Pancreas (tissue), 10 donors: Measurements from ENCODE around the gene TTC39C. TPM values are rescaled to one million over a fixed set of nuclear protein-coding genes. Genes with fewer than 3 reads are reported as not detected.

Experiments used
- ATAC-seq, 4 donors: fragments of 200-7000 bp; cut with Tn5 transposase; one replicate each; pipeline versions ENCODE4 v1.8.0 to v1.9.1; 2020; ENCODE audit warnings: mild to moderate bottlenecking in 4 of 4, moderate library complexity in 4 of 4
- DNase-seq, 6 donors: peaks; one replicate each; pipeline ENCODE4 v3.0.0-alpha.2; 2020
- FAIRE-seq: peaks from 2 replicates; lab custom pipeline; 2012; peaks lifted over from hg19 to GRCh38; lab: Jason Lieb, UNC
- H3K27ac ChIP-seq, 4 donors: fragments of 200-600 bp; sonication (generic); 1 replicate in 3 of 4; 2 replicates in 1 of 4; pipeline versions ENCODE4 v1.5.0 to v1.8.0; 2020
- H3K27me3 ChIP-seq, 4 donors: fragments of 200-600 bp; one replicate each; pipeline ENCODE4 v1.8.0; 2021
- H3K36me3 ChIP-seq, 3 donors: fragments of 200-600 bp; sonication (generic) in 1 of 3; one replicate each; pipeline versions ENCODE4 v1.5.0 to v1.8.0; 2020 to 2021
- H3K4me1 ChIP-seq, 3 donors: fragments of 200-600 bp; one replicate each; pipeline ENCODE4 v1.8.0; 2021
- H3K4me3 ChIP-seq, 4 donors: fragments of 200-600 bp; sonication (generic) in 2 of 4; one replicate each; pipeline versions ENCODE4 v1.5.0 to v1.8.0; 2020 to 2021
- H3K9me3 ChIP-seq, 4 donors: fragments of 200-600 bp; one replicate each; pipeline ENCODE4 v1.8.0; 2021
- CTCF ChIP-seq, 4 donors: fragments of 200-600 bp; sonication (generic) in 3 of 4; IDR thresholded peaks; one replicate each; pipeline versions ENCODE4 v1.5.0 to v1.8.0; 2021; ENCODE audit warnings: antibody characterized with exemption in 4 of 4
- WGBS, 2 donors: extraction: QIAGEN DNeasy Blood & Tissue Kit; methylation state at CpG; one replicate each; pipeline ENCODE4 v1.1.7; 2013; 5-methylcytosine and 5-hydroxymethylcytosine counted together
- intact Hi-C, 3 donors: fragments of 100-400 bp; cut with DNase I; formaldehyde crosslinking; loops; one replicate each; pipeline versions ENCODE4 v1.11.1 to v1.14.2; 2022
- polyA plus RNA-seq, 2 donors: library from polyadenylated mRNA; stranded (reverse); fragments of 200-250 nt; gene quantifications; one replicate each; pipeline ENCODE4 v1.2.3, GENCODE V29; 2013
- total RNA-seq, 6 donors: library from RNA; stranded (reverse); fragmentation: NEBNext Ultra II Directional in 4 of 6; extraction: Animal tissue kit (Norgen Biotek cat#: 25700) in 4 of 6; gene quantifications; one replicate each; pipeline versions ENCODE4 v1.2.1 to v1.2.4, GENCODE V29; 2021 to 2023
- donor health status: healthy with polysubstance abuse.
- donor health status: DM: no; HTN: no; CAD: no; lungs with moderate emphysema.
- donor health status: DM: no; HTN: no; CAD: no.
- donor health status: control.
- donor health status: control.
- donor health status: Bipolar disorder and iron deficiency.
- donor health status: DM: yes; HTN: yes; CAD: no.
- donor health status: DM: no; HTN: no; CAD: no.
- donor health status: DM: no; HTN: no; CAD: no.
- donor health status: DM: yes; HTN: yes; CAD: no.

The TTC39C gene
- total and polyA plus RNA-seq, 8 donors = 10.1 to 27.1 (median 14.2) TPM

- Histone ChIP-seq H3K27me3 (no peaks in the 10 kb centered on the region), H3K4me1 (no peaks in the 10 kb centered on the region), H3K9me3 (no peaks in the 10 kb centered on the region), H3K27ac (no peak overlapping the region), H3K4me3 (no peak overlapping the region), H3K36me3 (no peaks in the 10 kb centered on the region)
- FAIRE-seq (no peak), ATAC-seq (no peak), DNase-seq (no peak)
- WGBS, 2 donors = 72 to 78% methylated on average over 3 of the region's 3 CpGs
- no peak for TF ChIP-seq CTCF (IDR thresholded peaks at IDR 0.05)
- intact Hi-C loops = no loop called here
These were observed 31.4 kb upstream of the TTC39C start for GRCh38 chr18:23983112-23983511.

- no peaks in the 10 kb centered on the region for H3K36me3 ChIP-seq
- no peak overlapping the region for H3K27ac ChIP-seq
- H3K9me3 ChIP-seq = no peaks in the 10 kb centered on the region
- no peaks in the 10 kb centered on the region for H3K4me1 ChIP-seq
- intact Hi-C loops = no loop called here
- no peak for TF ChIP-seq CTCF (IDR thresholded peaks at IDR 0.05)
- ATAC-seq = no peak
- H3K4me3 ChIP-seq = no peak overlapping the region
- no peak for DNase-seq
- H3K27me3 ChIP-seq = no peaks in the 10 kb centered on the region
- FAIRE-seq = no peak
These were observed 27.8 kb upstream of the TTC39C start for GRCh38 chr18:23986600-23987359.

- H3K27me3 ChIP-seq = no peaks in the 10 kb centered on the region
- FAIRE-seq = no peak
- no peak overlapping the region for H3K27ac ChIP-seq
- H3K9me3 ChIP-seq = peaks cover 0 to 3% (median 0%) of the 10 kb centered on the region in 4 donors
- intact Hi-C loops = no loop called here
- H3K4me3 ChIP-seq = no peak overlapping the region
- no peak for DNase-seq
- TF ChIP-seq CTCF (IDR thresholded peaks at IDR 0.05) = no peak
- no peaks in the 10 kb centered on the region for H3K36me3 ChIP-seq
- H3K4me1 ChIP-seq = peaks cover 0 to 9% (median 0%) of the 10 kb centered on the region in 3 donors
- no peak for ATAC-seq
- WGBS, 2 donors = 74 to 84% methylated on average over 6 of the region's 6 CpGs
These were observed 23.8 kb upstream of the TTC39C start for GRCh38 chr18:23990474-23991410.

- peak; percentile 77 to 90 (median 89) for ATAC-seq
- WGBS, 2 donors = 42 to 44% methylated on average over 7 of the region's 7 CpGs
- Histone ChIP-seq H3K9me3 (peaks cover 0 to 3% (median 0%) of the 10 kb centered on the region in 4 donors), H3K4me1 (peaks cover 0 to 9% (median 0%) of the 10 kb centered on the region in 3 donors), H3K27ac (no peak overlapping the region), H3K36me3 (no peaks in the 10 kb centered on the region), H3K27me3 (no peaks in the 10 kb centered on the region), H3K4me3 (no peak overlapping the region)
- peak in 3 of 6 donors; percentile 35 to 58 (median 43) for DNase-seq
- FAIRE-seq = no peak
- TF ChIP-seq CTCF (IDR thresholded peaks at IDR 0.05) = no peak
- intact Hi-C loops = no loop called here
These were observed 22.2 kb upstream of the TTC39C start for GRCh38 chr18:23992089-23992940.
